NCI-H187 (cell line): ENCODE measurements around the gene PACRG.

Source experiments
- DNase-seq, 2 experiments: peaks; one replicate each; lab custom pipeline; 2025; lab: John Stamatoyannopoulos, UW

Gene PACRG

DNA sequence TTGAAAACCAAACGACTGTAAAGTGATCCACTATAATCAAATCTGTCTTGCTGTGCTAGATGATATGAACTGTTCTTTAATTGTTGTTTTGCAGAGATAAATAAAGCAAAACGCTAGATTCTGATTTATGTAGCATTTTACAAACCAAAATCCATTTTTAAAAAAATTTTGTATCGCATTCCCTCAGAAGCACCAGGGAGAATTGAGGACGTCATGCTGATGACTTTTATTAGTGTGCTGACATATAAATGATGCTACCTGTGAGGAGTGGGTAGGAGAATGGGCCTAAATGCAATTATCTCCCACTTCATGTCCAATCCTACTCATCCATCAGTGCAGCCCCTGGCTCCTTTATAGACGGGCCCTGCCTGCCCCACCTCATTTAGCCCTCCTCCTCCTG, 282.4 kb downstream of the PACRG start:
- DNase-seq, result no peak

DNA sequence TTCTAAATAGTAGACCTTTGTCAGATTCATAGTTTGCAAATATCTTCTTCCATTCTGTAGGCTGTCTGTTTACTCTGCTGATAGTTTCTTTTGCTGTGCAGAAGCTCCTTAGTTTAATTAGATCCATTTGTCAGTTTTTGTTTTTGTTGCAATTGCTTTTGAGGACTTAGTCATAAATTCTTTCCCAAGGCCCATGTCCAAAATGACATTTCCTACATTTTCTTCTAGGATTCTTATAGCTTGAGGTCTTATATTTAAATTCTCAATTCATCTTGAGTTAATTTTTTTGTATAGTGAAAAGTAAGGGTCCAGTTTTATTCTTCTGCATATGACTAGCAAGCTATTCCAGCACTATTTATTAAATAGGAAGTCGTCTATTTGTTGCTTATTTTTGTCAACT, 287.0 kb downstream of the PACRG start:
- DNase-seq, result no peak

DNA sequence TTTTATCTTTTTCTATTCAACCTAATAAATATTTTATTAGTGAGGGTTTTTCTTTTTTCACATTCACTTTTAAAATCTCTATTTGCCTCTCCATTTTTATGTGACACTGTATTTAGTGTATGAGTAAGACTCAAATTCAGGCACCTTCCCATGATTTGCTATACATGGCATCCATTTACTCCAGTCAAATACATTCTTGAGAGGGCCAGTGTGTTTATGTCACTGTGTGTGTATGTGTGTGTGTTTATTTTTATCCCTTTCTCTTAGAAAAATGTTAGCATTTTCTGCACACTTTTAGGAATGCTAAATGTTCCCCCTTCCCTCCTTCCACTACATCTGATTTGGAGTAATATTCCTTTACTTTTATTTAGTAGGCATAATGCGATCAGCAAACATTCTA, 290.0 kb downstream of the PACRG start:
- no peak for DNase-seq

DNA sequence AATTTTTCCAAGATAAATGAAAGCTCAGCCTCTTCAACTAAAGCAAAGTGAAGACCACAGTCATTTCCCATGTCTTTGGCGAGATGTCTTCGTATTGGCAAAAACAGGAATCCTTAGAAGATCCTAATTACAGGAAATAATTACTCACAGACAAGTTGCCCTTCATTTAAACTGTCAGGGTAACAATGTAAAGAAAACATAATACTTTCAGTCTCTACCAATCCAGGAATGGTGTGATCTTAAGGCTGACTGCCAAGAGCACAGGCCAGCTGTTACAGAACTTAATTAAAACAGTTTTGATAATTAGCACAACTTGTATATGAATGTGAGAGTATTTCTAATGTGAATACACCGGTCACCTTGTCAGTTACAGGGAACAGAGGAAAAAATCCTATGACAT, 292.2 kb downstream of the PACRG start:
- no peak for DNase-seq

DNA sequence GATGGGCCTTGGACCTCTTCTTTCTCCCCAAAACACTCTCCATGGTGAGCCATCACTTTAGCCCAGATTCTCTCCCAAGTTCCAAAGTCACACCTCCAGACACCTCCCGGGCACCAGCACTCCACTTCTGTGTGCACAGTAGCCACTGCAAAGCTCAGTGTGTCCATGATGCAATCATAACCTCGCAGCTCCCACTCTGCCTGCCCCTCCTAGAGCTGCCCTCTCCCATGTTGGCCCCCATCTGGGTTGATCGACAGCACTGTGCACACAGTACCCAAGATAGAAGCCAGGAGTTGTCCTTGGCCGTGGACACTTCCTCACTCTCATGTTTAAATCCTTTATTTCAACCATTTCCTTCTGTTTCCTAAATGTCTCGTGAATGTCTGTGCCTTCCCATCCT, 293.3 kb downstream of the PACRG start:
- no peak for DNase-seq

DNA sequence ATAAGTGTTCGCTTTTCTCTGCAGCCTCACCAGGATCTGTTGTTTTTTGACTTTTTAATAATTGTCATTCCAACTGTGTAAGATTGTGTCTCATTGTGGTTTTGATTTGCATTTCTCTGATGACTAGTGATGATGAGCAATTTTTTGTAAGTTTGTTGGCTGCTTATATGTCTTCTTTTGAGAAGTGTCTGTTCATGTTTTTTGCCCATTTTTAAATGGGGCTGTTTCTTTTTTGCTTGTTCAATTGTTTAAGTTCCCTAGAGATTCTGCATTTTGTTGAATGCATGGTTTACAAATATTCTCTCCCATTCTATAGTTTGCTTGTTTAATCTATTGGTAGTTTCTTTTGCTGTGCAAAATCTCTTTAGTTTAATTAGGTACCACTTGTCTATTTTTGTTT, 295.9 kb downstream of the PACRG start:
- no peak for DNase-seq

DNA sequence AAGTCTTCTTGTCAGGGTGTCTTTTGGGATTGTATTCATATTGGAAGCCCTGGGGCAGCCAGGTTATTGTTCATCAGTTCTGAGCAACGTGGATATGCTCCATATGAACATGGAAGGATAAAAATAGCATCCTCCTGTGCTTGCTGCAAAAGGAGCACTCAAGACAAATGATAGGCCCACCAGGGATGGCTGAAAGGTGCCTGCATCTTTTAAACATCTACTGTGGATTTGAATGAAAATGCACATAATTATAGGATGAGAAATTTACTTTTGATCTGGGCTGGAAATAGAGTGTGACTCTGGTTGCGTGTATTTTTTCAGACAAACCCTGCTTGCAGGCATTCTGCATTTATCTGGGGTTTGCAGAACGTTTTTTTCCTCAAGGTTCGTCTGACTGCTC, 299.1 kb downstream of the PACRG start:
- DNase-seq, result no peak

DNA sequence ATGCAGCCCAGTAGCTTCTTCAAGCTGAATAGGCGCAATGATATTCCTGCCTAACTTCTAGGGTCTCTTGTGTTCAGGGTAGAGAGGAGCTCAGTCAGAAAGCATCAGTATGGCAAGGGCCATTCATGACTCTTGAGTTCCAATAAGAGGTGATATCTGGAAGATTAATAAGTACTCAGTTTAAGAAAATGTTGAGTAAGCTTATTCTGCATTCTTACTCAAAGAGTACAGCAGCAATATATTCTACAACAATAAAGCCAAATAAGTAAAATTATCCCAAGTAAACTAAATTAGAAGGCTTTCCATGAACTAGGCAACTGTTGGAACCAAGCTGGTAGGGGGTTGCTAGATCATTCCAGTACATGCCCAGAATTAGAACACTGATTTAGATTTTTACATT, 303.2 kb downstream of the PACRG start:
- DNase-seq, result no peak

DNA sequence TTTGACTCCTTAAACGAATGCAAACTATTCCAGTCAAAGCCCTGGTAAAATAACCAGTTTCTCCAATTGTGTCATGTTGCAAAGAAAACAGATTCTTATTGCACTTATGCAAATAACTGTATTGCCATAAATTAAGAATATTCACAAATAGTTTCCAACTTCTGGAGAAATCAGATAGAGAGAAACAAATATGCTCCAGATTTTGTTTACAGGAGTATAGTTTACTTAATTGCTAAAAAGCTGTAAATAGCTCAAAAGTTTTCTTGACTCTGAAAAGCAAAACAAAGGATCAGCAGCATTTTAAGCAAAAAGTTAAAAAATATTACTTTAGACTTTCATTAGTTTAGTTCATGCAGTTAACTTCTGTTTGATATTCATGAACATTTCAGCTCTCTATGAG, 304.2 kb downstream of the PACRG start:
- no peak for DNase-seq

DNA sequence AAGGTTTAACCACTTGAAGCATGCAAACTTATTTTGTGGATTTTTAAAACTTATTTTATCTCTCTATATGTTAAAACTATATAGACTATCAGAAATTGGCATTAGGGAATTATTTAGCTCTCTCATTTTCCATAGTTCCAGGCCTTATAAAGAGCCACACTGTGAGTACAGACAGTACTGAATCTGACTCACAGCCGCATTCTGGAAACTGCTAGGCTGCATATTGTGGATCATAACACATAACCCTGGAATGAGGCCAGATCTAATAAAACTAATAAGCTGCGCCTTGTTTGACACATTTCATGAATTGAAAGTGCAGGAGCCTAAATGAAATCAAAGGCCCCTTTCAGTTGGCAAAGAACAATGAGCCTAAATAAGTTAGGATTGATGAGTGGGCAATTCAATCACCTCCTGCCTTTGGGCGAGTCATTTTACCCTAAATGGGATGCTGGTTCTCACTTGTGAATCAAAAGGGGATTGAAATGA, 308.4 kb downstream of the PACRG start:
- no peak for DNase-seq

DNA sequence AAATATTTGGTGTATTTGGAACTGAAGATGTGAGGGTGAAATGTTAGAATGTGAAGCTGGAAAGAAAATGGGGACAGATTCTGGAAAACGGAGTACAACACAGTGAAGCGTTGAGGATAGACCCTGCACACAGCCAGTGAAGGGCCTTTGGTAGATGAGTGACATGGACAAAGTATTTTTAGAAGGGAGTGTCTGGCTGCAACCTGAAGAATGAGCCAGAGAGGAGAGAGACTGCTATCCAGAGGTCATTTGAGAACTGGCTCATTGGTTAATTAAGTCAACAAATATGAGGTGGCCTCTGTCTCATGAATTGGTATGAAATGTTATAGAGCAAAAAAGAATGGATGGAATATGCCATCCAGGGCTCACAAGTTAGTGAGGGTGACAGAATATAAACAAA, 310.5 kb downstream of the PACRG start:
- no peak for DNase-seq

DNA sequence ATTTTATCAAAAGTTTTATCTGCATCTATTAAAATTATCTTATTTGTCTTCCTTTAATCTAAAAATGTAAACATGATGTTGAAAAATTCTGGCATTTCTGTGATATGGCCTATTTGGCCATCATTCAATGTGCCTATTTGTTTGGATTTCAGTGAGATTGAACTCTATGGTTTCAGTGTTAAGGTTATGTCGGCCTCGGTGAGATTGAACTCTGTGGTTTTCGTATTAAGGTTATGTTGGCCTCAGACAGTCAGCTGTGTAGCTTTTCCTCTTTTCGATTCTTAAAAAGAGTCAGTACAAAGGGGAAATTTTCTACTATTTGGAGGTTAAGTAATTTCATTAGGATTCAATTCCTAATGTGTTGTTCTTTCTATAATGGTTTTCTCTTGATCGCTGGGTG, 320.6 kb downstream of the PACRG start:
- no peak for DNase-seq

DNA sequence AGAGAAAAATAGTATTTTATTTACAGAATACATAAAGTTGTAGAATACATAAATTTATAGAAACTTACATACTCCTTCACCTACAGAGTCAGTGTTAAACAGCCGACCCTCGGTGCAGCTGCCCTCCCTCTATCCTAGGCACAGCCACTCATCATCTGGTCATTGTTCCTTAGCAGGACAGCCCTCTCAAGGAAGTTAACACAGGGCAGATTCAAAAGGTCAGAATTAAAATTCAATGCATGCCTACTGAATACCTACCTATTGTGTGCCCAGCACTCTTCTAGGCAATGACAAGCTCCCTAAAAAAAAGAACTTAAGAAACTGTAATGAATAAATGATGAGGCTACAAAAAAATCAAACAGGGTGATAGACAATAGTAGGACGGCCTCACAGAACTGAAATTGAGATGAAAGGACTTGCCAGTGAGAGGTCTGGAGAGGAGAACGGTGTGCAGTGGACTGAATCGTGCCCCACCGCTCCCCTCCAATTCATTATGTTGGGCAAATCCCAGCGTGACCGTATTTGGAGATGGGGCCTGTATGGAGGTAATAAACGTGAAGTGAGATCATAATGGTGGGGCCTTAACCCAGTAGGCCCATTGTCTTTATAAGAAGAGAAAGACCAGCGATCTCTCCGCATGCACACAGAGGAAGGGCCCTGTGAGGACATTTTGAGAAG, 326.0 kb downstream of the PACRG start:
- DNase-seq, result no peak

DNA sequence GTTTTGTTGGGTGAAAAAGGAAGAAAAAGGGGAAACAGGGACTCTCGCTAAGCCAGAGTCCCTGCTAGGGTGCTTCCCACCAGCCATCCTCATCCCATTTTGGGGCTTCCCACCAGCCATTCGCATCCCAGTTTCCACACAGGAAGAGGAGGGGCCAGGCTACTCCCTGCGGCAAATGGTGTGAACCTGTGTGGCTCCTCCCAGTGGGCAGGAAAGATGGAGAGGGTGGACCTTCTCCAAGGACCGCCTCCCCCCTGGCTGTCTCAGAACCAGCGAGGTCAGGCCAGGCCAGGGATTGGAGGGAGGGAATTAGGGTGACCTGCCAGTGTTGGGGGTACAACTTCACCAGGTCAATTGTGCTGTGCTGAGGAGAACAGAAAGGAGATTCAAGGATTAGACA, 326.9 kb downstream of the PACRG start:
- no peak for DNase-seq

DNA sequence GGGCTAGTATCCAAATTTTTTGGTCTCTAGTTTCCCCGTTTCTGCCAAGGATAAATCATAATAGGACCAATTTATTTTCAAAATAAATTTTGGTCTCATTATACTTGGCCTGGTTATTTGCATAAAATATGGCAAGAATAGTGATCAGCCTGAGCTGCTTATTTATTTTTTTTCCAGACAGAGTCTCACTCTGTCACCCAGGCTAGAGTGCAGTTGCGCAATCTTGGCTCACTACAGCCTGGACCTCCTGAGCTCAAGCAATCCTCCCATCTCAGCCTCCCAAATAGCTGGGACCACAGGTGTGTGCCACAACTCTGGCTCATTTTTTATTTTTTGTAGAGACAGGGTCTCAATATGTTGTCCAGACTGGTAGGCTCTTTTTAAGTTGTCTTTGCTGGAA, 329.5 kb downstream of the PACRG start:
- DNase-seq, result no peak

DNA sequence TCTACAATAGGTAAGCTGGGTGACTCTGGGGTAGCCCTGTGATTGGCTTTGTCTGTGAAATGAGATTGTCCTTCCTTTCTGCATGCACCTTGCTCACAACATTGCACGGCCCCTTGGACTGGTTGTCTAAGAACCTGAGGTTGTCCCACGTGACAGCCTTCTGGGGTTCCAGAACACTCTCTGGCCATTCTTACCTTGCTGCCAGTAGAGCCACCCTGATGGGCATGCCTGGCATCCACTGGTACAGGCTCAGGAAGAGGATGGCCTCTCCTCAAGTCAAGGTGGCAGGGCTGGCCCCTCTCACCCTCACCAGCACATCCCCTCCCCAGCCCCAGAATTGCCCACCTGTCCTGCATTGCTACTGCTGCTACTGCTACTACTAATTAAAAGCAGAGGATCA, 335.0 kb downstream of the PACRG start:
- DNase-seq, result no peak

DNA sequence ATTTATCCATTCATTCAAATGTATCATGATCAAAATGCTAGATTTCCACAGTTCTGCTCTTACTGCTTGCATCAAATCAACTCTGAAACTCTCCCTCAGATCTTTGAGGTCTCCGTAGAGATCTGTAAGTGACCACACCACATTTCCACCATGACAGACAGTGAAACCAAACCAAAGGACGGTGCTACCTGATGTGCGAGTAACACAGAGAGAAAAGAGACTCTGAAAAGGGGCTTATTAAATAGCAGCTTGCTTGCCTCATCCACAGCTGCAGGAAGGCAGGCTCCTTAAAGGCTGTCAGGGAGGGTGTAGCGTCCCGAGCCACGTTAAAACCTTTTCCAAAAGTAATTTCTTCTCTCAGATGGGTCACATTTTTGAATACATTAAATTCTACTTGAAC, 335.8 kb downstream of the PACRG start:
- DNase-seq, result no peak

DNA sequence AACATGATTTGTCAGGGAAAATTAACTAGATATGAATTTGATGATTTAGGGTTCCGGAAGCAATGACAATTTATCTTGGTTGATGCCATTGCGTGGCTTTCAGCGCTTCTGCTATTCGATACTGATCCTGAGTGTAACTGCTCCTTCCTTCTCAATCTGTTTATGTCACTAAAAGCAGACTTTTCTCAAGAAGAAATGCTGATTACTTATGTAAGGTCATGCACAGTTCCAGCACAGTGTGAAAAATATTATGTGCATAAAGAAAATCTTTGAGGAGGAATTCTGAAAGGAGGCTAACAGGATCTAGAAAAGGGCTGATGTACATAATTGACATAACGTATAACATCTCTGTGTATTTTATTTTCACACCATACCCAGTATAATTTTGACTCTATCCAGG, 336.6 kb downstream of the PACRG start:
- DNase-seq, result no peak

DNA sequence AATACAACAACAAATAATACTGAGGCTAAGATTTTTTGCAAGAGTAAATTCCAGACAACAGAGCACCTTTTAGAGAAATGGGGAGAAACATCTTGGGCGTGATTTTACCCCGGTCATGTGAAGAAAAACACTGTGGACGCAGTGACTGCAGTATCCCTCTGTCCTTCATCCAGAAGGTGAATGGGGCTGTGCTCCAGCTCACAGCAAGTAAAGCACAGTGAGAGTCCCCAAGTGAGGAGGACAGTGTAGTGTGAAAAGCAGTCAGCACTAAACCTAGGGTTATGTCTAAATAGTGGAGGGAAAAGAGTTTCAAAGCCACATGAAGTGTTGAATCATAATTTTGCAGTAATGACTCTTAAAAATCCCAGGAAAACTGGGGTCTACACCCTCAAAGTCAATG, 338.4 kb downstream of the PACRG start:
- DNase-seq, result no peak

DNA sequence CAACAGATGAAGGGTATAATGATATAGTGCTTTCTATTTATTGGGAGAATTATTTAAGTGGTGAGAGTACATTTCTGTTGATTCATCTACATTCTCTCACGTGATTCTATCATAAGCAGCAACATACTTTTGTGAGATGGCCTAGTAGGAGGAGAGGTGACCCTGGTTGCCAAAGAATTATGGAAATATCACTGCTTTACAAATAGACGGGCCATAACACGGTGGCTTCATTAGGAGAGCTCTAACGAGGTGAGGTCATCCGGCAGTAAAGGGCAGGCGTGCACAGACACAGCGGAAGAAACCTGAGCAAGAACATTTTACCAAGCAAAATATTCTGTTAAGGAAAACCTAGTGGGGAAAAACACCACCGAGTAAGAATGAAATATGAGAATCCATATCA, 349.4 kb downstream of the PACRG start:
- DNase-seq, result no peak

DNA sequence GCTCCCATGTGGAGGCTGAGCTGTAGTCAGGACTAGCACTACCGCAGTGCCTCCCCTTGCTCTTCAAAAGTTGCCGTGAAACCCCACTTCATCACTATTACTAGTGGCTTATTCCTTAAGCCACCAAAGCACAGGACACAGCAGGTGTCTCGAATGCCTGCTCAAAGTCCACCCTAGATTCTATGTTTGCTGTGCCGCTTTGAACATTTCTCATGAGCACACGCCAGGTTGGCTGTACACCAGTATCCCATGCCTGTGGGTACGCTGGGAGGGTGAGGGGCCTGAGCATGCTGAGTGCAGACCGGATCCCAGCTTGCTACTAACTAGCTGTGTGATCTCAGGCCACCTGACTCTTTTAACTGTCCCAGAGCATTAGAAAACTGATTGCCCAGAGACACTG, 350.9 kb downstream of the PACRG start:
- DNase-seq, result no peak

DNA sequence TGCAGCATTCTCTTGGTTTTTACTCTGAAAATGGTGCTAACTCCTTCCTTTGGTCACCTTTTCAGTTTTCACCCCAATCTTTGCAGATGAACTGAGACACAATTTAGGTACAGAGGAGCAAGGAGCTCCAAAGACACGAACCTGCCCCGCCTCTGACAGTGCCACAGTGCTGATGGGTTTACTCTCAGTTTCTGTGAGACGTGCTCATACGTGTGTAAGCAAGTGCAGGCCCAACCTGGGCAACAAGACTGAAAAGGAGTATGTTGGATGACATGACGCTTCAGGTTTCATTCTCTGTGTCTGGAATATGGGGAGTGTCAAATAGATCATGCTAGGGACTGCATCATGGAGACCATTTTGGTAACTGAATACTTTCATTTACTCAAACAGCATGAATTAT, 352.5 kb downstream of the PACRG start:
- DNase-seq, result no peak

DNA sequence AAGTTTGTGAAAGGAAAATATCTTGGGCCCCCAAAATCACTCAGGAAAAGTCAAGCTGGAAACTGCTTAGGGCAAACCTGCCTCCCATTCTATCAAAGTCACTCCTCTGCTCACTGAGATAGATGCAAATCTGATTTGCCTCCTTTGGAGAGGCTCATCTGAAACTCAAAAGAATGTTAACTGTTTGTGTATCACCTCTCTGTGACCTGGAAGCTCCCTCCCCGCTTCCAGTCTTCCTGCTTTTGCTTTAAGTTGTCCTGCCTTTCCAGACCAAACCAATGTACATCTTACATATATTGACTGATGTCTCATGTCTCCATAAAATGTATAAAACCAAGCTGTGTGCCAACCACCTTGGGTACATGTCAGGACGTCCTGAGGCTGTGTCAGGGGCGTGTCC, 355.4 kb downstream of the PACRG start:
- DNase-seq, result no peak

DNA sequence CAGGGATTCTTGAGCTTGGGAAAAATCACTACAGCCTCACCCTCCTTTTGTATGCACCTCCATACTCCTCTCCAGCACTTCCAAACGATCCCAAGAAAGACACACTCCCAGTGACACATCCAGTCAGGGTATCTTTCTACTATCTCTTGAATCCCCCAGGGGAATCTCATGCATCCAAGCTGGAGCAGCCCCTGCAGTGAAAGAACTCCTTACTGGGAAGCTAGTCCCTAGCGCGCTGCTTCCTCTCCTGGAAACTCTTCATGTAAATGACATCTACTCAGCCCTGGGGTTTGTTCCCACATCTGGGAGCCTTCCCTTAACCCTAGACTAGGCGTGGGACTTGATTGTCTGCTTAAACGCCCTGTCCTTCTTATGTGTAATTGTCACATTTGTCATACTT, 357.7 kb downstream of the PACRG start:
- DNase-seq, result no peak
